ENCODE data around the gene TSPEAR.

- no peak for TF ChIP-seq CTCF (IDR thresholded peaks at IDR 0.05)
- TF ChIP-seq POLR2A (IDR thresholded peaks at IDR 0.05), result no peak
Observed at GRCh38 chr21:44478124-44478800, 233.1 kb downstream of the TSPEAR start.

Data from testis (tissue), 2 donors.